ENCODE measurements around the gene PRKAR1B. TPM values are rescaled to one million over a fixed set of nuclear protein-coding genes. Genes with fewer than 3 reads are reported as not detected.

The PRKAR1B gene
- total RNA-seq, 1 donor from 2014 or later, result 14.0 TPM

- H3K27me3 ChIP-seq (ENCODE audit: control insufficient read depth, insufficient read depth, low read length), result no peaks in the 10 kb centered on the region
- DNase-seq (ENCODE audit: low read depth), result no peak
- no peak overlapping the region for H3K4me3 ChIP-seq (ENCODE audit: low read depth, low read length)
- H3K36me3 ChIP-seq (ENCODE audit: control insufficient read depth, insufficient read depth, low read length), result peaks cover 14% of the 10 kb centered on the region
- no peak for FAIRE-seq
- TF ChIP-seq CTCF (IDR thresholded peaks at IDR 0.05; ENCODE audit: insufficient read depth, low read length, severe bottlenecking), result no peak
Observed at GRCh38 chr7:738241-738640, 11.2 kb upstream of the PRKAR1B start.

DNA sequence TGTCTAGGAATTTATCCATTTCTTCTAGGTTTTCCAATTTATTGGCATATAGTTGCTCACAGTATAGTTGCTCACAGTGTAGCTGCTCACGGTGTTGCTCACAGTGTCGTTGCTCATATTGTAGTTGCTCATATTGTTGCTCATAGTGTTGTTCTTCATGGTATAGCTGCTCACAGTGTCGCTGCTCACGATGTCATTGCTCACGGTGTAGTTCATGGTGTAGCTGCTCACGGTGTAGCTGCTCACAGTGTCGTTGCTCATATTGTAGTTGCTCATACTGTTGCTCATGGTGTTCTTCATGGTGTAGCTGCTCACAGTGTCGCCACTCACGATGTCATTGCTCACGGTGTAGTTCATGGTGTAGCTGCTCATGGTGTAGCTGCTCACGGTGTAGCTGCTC is 7.7 kb upstream of the PRKAR1B start:
- DNase-seq (ENCODE audit: low read depth) (no peak), FAIRE-seq (peak; percentile 96)
- no peaks in the 10 kb centered on the region for H3K27me3 ChIP-seq (ENCODE audit: control insufficient read depth, insufficient read depth, low read length)
- H3K4me3 ChIP-seq (ENCODE audit: low read depth, low read length), result no peak overlapping the region
- TF ChIP-seq CTCF (IDR thresholded peaks at IDR 0.05; ENCODE audit: insufficient read depth, low read length, severe bottlenecking), result no peak
- H3K36me3 ChIP-seq (ENCODE audit: control insufficient read depth, insufficient read depth, low read length), result no peaks in the 10 kb centered on the region

DNA sequence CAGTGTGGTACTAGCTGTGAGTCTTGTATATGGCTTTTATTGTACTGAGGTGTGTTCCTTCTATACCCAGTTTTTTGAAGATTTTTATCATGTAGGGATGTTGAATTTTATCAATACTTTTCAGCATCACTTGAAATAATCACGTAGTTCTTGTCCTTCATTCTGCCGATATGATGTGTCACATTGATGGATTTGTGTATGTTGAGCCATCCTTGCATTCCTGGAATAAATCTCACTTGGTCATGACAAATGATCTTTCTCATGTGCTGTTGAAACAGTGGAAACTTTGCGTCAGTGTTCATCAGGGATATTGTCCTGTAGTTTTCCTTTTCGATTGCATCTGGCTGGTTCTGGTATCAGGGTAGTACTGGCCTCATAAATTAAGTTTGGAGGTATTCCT is 7.1 kb upstream of the PRKAR1B start:
- H3K36me3 ChIP-seq (ENCODE audit: control insufficient read depth, insufficient read depth, low read length), result no peaks in the 10 kb centered on the region
- H3K4me3 ChIP-seq (ENCODE audit: low read depth, low read length), result no peak overlapping the region
- TF ChIP-seq CTCF (IDR thresholded peaks at IDR 0.05; ENCODE audit: insufficient read depth, low read length, severe bottlenecking), result no peak
- no peaks in the 10 kb centered on the region for H3K27me3 ChIP-seq (ENCODE audit: control insufficient read depth, insufficient read depth, low read length)
- no peak for FAIRE-seq
- no peak for DNase-seq (ENCODE audit: low read depth)

GRCh38 chr7:732556-732955 is 5.5 kb upstream of the PRKAR1B start:
- H3K36me3 ChIP-seq (ENCODE audit: control insufficient read depth, insufficient read depth, low read length), result no peaks in the 10 kb centered on the region
- no peak for TF ChIP-seq CTCF (IDR thresholded peaks at IDR 0.05; ENCODE audit: insufficient read depth, low read length, severe bottlenecking)
- FAIRE-seq (no peak), DNase-seq (ENCODE audit: low read depth) (no peak)
- H3K27me3 ChIP-seq (ENCODE audit: control insufficient read depth, insufficient read depth, low read length), result no peaks in the 10 kb centered on the region
- H3K4me3 ChIP-seq (ENCODE audit: low read depth, low read length), result no peak overlapping the region

GRCh38 chr7:732094-732541 is 5.0 kb upstream of the PRKAR1B start:
- TF ChIP-seq CTCF (IDR thresholded peaks at IDR 0.05; ENCODE audit: insufficient read depth, low read length, severe bottlenecking), result peak; percentile 4
- Histone ChIP-seq H3K27me3 (ENCODE audit: control insufficient read depth, insufficient read depth, low read length) (no peaks in the 10 kb centered on the region), H3K4me3 (ENCODE audit: low read depth, low read length) (no peak overlapping the region), H3K36me3 (ENCODE audit: control insufficient read depth, insufficient read depth, low read length) (no peaks in the 10 kb centered on the region)
- no peak for DNase-seq (ENCODE audit: low read depth)
- no peak for FAIRE-seq

DNA sequence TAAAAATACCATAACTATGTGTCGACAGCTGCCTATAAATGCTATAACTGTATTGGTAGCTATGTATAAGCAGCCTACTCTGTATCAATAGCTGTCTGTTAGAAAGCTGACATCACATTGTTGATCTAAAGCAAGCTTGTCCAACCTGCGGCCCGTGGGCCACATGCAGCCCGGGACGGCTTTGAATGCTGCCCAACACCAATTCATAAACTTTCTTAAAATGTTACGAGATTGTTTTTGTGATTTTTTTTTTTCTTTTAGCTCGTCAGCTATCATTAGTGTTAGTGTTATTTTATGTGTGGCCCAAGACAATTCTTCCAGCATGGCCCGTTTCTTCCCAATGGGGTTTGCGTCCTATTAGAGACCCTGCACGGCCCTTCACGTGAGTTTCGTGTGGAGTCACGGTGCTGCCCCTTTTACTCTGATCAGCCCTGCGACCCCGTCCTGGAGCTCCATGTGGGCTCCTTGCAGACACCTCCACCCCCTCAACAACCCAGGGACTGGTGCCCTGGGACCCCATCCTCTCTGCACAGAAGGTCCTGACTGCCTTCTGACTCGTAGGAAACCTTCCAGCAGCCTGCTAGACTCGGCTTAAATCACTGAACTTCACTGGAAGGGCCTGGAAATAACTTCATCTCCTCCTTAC is 4.5 kb upstream of the PRKAR1B start:
- TF ChIP-seq CTCF (IDR thresholded peaks at IDR 0.05; ENCODE audit: insufficient read depth, low read length, severe bottlenecking), result no peak
- H3K4me3 ChIP-seq (ENCODE audit: low read depth, low read length), result no peak overlapping the region
- H3K36me3 ChIP-seq (ENCODE audit: control insufficient read depth, insufficient read depth, low read length), result no peaks in the 10 kb centered on the region
- no peaks in the 10 kb centered on the region for H3K27me3 ChIP-seq (ENCODE audit: control insufficient read depth, insufficient read depth, low read length)
- no peak for DNase-seq (ENCODE audit: low read depth)
- no peak for FAIRE-seq

Data from bronchial epithelial cell (primary cell).